Stimulated activated CD4-positive, alpha-beta T cell treated with anti-CD3 and anti-CD28 coated beads, TNF-alpha, amount 100 ng/mL, for 24 hours (primary cell): ENCODE data around the gene DOCK11.
A peak's percentile ranks its signal among the peaks of the same experiment; 100 is the strongest.
"Not testable (repeated sequence)": the region's sequence is repeated elsewhere in the genome, so short reads cannot be mapped to it uniquely, and the experiment has no call there.

Experiments
- DNase-seq, 3 experiments: peaks; one replicate each; pipeline ENCODE4 v3.0.0-alpha.2; 2020; ENCODE audit warnings: low read depth in 3 of 3

DOCK11 gene

DNA sequence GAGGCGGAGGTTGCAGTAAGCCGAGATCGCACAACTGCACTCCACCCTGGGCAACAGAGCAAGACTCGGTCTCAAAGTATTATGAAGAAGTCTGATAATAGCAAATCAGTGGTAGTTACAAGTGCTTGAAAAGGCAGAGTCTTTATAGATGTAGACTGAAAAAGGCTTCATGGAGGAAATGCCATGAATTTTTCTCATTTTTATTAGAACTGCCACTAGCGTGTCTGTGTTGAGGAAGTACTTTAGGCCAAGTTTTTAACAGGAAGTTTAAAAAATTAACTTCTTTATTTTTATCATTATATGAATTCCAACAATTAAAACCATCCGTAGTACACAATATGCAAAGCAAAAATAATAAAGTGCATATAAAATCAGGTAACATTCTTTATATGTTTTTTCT, 199.0 kb downstream of the DOCK11 start:
- no peak for DNase-seq

- DNase-seq, result no peak
Observed at GRCh38 chrX:118698516-118699170, 203.0 kb downstream of the DOCK11 start.

DNA sequence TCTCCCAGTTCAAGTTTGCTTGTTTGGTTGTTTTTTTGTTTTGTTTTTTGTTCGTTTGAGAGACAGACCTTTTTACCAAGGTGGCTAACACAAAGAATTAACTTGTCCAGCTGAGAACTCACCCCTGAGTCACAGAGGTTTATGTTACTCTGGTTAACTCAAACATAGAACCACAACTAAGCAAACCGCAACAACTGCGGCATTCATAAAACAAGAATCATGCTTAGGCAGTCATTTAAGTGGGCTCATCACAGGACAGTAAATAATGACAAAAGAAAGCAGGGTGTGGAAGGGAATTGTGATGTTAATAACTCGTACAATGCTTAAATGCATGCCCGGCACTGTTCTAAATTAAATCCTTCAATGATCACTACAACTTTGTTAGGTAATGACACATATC, 207.1 kb downstream of the DOCK11 start:
- DNase-seq, result no peak

GRCh38 chrX:118706681-118707080, 211.1 kb downstream of the DOCK11 start:
- DNase-seq, result no peak

GRCh38 chrX:118714521-118714920, 218.9 kb downstream of the DOCK11 start:
- no peak for DNase-seq

- not testable (repeated sequence) for DNase-seq
Observed at GRCh38 chrX:118715917-118716316, 220.3 kb downstream of the DOCK11 start.

DNA sequence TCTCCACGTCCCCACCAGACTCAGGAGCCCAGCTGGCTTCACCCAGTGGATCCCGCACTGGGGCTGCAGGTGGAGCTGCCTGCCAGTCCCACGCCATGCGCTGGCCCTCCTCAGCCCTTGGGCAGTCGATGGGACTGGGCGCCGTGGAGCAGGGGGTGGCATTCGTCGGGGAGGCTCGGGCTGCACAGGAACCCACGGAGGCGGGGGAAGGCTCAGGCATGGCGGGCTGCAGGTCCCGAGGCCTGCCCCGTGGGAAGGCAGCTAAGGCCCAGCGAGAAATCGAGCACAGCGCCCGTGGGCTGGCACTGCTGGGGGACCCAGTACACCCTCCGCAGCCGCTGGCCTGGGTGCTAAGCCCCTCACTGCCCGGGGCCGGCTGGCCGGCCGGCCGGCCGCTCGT, 221.2 kb downstream of the DOCK11 start:
- not testable (repeated sequence) for DNase-seq

DNA sequence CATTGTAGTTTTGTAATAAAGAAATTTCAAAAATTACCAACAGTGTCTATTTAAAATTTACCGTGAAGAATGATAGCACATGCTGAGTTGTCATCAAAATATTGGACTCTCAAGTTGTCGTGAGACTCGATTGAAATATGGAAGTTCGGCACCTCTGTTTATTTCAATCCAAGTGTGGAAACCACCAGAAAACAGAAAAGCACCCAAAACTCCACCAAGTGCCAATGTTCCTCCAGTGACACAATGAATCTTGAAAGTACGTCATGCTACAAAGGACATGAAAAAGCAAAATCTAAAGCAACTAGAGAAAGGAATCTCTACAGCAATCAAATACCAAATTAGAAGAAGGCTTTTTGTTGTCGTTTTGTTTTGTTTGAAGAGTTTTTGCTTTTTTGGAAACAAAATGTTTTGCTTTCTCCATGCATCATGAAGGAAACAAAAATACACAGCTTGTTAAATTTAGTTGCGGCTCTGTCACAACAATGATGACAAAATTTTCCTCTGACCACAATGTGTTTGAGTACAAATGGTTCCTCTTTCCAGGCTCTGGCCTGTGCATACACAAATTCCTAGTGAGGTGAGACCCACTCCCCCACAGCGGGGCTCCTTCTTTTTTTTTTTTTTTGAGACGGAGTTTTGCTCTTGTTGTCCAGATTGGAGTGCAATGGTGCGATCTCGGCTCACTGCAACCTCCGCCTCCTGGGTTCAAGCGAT, 222.2 kb downstream of the DOCK11 start:
- no peak for DNase-seq

DNA sequence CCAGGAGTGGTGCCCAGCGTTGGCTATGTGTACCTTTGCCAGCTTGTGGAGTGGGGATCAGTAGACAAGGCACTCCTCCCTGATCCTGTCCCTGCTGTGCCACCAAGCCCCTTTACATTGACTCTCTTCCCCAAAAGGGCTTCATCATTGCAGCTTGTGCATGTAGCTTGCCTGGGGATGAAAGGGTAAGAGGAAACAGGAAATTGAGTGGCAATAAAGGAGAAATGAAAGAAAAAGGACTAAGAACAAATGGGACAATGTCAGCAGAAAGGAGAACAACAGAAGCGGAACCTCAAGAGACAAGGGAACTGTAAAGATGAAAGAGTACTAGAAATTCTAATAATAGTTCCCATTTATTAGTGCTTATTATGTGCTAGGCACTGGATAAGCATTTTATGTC, 223.1 kb downstream of the DOCK11 start:
- no peak for DNase-seq

DNA sequence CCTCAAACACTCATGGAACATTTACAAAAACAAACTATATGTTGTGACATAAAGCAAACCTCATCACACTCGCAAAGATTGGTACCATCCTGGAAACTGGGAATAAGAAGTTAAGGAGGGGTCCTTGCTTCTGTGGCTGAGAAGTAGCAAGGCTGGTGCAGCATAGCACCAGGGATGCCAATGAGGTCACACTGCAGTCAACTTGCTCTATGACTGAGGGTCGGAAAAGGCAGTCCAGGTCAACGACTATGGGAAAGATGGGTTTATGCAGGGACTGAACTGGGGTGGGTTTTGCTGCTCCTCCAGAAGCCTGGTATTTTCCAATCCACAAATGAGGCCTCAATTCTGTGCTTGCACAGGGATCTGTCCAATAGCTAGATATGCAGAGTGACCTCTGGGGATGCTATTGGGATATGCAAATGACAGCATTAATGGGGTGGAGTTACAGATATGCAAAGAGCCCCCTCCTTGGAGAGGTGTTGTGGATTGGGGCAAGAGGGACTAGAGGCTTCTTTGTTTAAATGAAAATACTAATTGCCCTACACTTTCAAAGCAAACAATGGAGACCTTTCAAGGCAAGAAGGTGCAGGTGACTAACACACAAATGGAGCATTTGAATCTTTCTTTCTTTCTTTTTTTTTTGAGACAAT, 224.6 kb downstream of the DOCK11 start:
- no peak for DNase-seq

DNA sequence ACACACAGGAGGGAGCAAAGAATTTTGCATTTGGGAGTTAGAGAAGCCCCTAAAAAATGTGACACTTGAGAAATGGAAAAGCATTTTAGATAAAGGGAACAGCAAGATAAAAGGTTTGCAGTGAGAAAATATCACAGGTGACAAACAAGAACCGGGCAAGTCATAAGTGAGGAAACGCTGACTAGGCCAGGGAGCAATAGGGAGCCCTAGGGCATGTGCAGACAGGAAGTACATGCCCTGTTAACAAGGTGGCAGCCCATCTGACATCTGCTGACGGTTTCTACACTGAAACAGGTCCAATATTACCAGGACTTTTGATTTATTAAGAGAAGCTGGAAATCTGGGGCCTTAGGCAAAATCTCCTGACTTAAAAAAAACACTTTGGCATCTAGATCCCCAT, 227.8 kb downstream of the DOCK11 start:
- DNase-seq, result no peak

- no peak for DNase-seq
Observed at GRCh38 chrX:118724365-118724764, 228.8 kb downstream of the DOCK11 start.

GRCh38 chrX:118724775-118725174, 229.2 kb downstream of the DOCK11 start:
- DNase-seq, result no peak

DNA sequence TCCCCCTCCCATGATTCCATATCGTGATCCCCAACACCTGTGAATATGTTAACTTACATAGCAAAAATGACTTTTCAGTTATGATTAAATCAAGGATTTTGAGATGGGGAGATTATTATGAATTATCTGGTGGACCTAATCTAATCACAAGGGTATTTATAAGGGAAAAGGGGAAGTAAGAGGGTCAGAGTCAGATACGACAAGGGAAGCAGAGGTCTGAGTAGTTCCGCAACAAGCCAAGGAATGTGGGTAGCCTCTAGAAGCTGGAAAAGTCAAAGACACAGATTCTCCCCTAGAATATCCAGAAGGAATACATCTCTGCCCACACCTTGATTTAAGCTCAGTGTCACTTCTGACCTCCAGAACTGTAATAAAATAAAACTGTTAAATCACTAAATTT, 230.8 kb downstream of the DOCK11 start:
- DNase-seq, result no peak

DNA sequence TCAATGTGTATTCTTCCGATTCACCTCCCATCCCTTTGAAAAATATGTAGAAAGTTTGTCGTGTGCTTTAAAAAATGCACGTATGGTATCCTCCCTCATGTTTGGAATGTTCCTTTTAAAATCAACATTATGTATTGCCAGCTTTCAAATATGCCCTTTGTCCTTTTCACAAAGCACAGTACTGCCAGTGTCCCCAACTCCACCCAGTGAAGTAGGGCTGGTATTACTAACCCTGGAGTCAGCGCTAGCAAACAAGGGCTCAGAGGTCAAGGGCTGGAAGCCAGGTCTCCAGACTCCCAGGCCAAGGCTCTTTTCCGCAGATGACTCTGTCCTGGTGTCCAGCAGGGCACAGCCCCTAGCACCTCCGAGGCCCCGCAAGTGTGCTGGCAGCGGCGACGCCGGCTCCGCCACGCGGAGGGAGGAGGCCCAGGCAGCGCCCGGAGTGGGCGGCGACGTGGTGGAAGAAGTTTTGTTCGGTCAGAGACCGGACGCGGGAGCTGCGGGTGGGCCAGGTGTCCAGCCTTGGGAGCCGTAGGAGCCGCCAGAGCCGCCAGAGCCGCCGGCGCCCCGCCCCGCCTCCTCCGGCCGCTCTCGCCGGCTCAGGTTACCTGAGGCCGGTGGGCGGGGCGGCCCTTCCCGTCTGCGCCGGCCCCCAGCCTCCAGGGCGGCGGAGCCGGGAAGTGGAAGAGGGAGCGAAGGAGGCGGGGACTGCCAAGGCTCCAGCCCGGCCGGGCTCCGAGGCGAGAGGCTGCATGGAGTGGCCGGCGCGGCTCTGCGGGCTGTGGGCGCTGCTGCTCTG, 231.5 kb downstream of the DOCK11 start, which contains the start of gene IL13RA1:
IL13RA1 (plus strand) TSS at position 720 of the 799 bp plus-strand sequence; CDS start at position 753, 33 bp downstream.
- DNase-seq, result peak in 1 of 3 experiments; percentile 30

DNA sequence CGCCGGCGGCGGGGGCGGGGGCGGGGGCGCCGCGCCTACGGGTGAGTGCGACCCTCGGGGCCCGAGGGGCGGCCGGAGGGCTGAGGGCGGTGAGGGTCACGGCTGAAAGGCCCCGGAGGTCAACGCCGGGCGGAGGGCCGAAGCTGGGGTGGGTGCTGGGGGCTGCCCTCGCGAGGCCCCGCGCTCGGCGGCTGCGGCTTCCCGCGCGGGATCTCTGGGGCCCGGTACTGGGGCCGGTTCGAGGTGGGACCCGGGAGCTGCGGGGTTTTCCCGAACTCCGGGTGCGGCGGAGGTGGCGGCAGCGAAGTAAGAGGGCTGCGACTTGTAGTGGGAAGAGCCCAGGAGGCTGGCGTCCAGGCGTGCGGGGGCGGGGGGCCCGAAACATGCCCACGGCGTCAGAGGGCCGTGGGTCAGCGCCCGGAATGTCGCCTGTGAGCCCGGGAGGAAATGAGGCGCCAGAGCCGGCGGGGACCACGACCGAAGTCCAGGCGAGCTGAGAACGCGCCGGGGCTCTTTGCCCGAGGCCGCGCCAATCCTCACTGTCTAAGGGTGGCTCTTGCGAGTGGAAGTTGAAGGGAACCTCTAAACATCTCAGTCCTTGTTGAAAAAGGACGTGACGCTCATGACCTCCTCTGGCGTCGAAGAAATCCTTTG, 232.2 kb downstream of the DOCK11 start:
- DNase-seq, result no peak

- no peak for DNase-seq
Observed at GRCh38 chrX:118729042-118729652, 233.5 kb downstream of the DOCK11 start.

DNA sequence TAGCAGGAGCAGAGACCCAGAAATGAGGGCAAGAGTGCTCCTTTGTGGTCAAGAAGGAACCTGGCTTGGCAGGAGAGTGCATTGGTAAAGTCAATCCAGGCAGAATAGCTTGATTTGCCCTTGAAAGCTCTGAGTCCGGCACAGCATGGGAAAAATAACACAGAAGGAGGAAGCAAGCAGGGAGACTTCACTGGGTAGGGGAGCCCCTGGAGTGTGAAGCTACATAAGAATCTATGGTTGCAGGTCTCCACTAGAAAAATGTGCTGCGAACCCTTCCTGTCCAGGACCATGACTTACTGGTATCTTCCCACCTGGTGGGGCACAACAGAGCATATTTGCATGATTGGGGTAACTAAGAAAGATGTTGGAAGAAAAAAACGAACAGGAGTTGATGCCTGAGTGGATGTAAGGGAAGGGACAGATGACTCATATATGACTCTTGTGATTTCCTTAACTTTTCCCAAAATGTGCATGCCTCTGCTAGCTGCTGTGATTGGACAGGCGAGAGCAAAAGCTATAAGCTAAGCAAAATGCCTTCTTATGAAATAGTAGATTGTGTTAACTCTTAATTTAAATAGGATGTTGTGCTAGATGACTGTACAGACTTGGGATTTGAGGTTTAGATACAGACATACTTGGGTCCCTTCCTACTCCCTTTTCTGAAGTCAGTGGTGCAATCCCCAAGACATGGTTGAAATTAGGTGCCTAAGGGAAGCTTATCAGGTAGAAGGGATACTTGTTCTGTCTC, 235.1 kb downstream of the DOCK11 start:
- no peak for DNase-seq

DNA sequence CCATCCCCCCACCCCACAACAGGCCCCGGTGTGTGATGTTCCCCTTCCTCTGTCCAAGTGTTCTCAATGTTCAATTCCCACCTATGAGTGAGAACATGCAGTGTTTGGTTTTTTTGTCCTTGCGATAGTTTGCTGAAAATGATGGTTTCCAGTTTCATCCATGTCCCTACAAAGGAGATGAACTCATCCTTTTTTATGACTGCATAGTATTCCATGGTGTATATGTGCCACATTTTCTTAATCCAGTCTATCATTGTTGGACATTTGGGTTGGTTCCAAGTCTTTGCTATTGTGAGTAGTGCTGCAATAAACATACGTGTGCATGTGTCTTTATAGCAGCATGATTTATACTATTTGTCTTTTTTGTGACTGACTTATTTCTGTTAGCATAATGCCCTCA, 236.9 kb downstream of the DOCK11 start:
- not testable (repeated sequence) for DNase-seq

DNA sequence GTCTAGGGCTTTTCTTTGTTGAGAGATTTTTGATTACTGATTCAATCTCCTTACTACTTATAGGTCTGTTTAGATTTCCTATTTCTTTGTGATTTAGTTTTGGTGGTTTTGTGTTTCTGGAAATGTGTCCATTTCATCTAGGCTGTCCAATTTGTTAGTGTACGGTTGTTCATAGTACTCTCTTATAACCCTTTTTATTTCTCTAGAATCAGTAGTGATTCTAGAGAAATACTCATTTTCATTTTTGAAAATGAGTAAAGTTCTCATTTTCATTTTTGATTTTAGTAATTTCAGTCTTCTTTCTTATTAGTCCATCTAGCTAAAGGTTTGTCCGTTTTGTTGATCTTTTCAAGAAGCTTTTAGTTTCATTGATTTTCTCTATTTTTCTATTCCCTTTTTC, 239.3 kb downstream of the DOCK11 start:
- DNase-seq, result no peak
